ENCODE measurements around the gene HLA-F.

- no peak for TF ChIP-seq RFX5 (IDR thresholded peaks at IDR 0.05)
- no peak for TF ChIP-seq SREBF2 (IDR thresholded peaks at IDR 0.05)
- no peak for TF ChIP-seq MAZ (IDR thresholded peaks at IDR 0.05; ENCODE audit: borderline replicate concordance, low read depth, low read length)
- no peak for TF ChIP-seq CBX8 (IDR thresholded peaks at IDR 0.05)
- TF ChIP-seq TFCP2L1 (CRISPR knock-in tag; IDR thresholded peaks at IDR 0.05): no peak
- no peak for TF ChIP-seq BHLHE40 (IDR thresholded peaks at IDR 0.05; ENCODE audit: low read depth, low read length)
- TF ChIP-seq RCOR1 (IDR thresholded peaks at IDR 0.05; ENCODE audit: low read depth, low read length): no peak
- TF ChIP-seq POLR2AphosphoS2 (conservative IDR thresholded peaks at IDR 0.05; ENCODE audit: low read length): no peak
- TF ChIP-seq POLR2A (IDR thresholded peaks at IDR 0.05; ENCODE audit: low read length): no peak
- peak; percentile 78 to 86 for TF ChIP-seq RAD21 (conservative IDR thresholded peaks at IDR 0.05 in 1 of 2, IDR thresholded peaks at IDR 0.05 in 1 of 2)
- no peak for TF ChIP-seq CHD2 (IDR thresholded peaks at IDR 0.05; ENCODE audit: low read length, partially characterized antibody)
- TF ChIP-seq CTCF (IDR thresholded peaks at IDR 0.05): peak; percentile 62
- no peak for TF ChIP-seq ELK1 (IDR thresholded peaks at IDR 0.05; ENCODE audit: low read depth, low read length)
- no peak for TF ChIP-seq ESRRA (IDR thresholded peaks at IDR 0.05; ENCODE audit: borderline replicate concordance, low read length)
Observed at GRCh38 chr6:29737707-29738630, 14.7 kb downstream of the HLA-F start.
